ENCODE results near the gene SNX10. TPM values are rescaled to one million over a fixed set of nuclear protein-coding genes. Genes with fewer than 3 reads are reported as not detected.
"Not testable (repeated sequence)": the region's sequence is repeated elsewhere in the genome, so short reads cannot be mapped to it uniquely, and the experiment has no call there.

The SNX10 gene
- 1 to 10 TPM; 1.9 to 5.7 (median 4.7) TPM for total RNA-seq
- long read RNA-seq, donor 1, transcript SNX10-201 (7 exons, 2,546 nt) = major isoform, 10 of 12 reads
- long read RNA-seq, donor 1, partial matches to known transcripts = 1 of 12 reads
- long read RNA-seq, donor 1, other reads (novel, unspliced or antisense) = 1 of 12 reads
- long read RNA-seq, donor 2, partial matches to known transcripts = 6 of 8 reads
- long read RNA-seq, donor 2, other reads (novel, unspliced or antisense) = 1 of 8 reads

DNA sequence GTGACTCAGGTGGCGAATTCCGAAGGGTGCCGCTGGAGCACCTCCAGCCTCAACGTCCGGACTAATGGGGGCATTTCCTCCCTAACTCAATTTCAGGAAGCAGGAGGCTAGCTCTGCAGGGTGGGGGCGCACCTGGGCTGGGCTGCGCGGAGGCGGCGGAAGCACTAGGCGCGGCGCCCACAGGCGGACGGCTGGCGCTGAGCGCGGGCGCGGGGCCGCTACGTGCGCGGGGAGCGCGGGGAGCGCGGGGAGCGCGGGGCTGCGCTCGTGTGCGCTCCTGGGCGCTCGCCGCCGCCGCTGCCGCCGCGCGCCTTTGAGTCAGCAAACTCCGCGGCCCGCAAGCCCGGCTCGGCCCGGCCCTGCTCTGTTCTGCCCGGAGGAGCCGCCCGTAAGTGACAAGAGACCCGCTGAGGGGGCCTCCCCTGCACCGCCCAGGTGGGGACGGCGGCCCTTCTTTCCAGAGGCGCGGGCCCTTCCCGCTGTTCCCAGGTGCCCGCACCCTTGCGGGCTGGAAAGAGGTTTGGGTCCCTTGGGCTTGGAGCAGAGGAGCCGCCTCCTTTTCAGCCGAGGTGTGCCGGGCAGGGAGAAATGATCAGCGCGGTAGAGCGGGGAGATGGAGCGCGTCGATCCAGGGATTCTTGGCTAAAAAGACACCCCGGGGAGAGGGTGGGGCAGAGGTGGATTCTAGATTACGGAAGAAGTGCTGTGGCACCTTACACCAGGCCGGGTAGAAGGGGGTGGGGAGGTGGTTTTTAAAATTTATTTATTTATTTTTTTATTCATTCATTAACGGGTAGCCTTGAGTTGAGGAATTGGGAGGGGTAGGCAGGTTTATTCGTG is at the start of gene SNX10:
Gene SNX10, plus strand, starts transcription at position 164 of the 840 bp plus-strand sequence. CDS start 54,581 bp downstream, outside the sequence.
- DNase-seq = peak; percentile 69 to 84 (median 82)
- H3K36me3 ChIP-seq (ENCODE audit: low read depth) = no peaks in the 10 kb centered on the region

GRCh38 chr7:26245150-26245549 is 46.5 kb upstream of the SNX10 start:
- TF ChIP-seq CTCF (IDR thresholded peaks at IDR 0.05) = no peak
- DNase-seq = no peak
- H3K4me1 ChIP-seq (ENCODE audit: low read depth) = no peaks in the 10 kb centered on the region
- ATAC-seq = no peak
- no peak overlapping the region for H3K4me3 ChIP-seq
- no peaks in the 10 kb centered on the region for H3K36me3 ChIP-seq (ENCODE audit: low read depth)
- intact Hi-C loops (cut with DNase I, micrococcal nuclease) = no loop called here
- H3K9me3 ChIP-seq = no peaks in the 10 kb centered on the region

More for the DNA sequence above, at the start of gene SNX10:
- TF ChIP-seq CTCF (IDR thresholded peaks at IDR 0.05) = no peak
- Histone ChIP-seq H3K9me3 (no peaks in the 10 kb centered on the region), H3K4me3 (peak within 1 kb of the TSS; percentile 15), H3K4me1 (ENCODE audit: low read depth) (peaks cover 5% of the 10 kb centered on the region)
- intact Hi-C loops (cut with DNase I, micrococcal nuclease) = no loop called here
- peak; percentile 94 for ATAC-seq

DNA sequence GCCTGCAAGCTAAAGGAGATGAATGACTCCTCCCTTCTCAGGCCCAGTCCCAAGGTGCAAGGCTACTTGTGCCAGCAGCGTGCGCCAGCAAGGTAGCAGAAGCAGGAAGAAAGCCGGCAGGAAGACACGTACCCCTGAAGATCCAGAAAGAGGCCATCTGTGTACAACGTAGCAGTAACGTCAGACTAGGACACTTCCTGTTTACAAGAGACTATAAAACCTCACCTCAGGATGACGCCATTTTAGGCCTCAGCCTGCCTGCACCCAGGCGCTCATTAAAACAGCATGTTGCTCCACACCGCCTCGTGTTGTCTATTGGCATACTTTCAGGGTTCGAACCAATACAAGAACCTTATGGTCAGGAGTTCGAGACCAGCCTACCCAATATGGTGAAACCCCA is 41.4 kb upstream of the SNX10 start:
- Histone ChIP-seq H3K9me3 (no peaks in the 10 kb centered on the region), H3K4me1 (ENCODE audit: low read depth) (no peaks in the 10 kb centered on the region), H3K36me3 (ENCODE audit: low read depth) (no peaks in the 10 kb centered on the region), H3K4me3 (no peak overlapping the region)
- intact Hi-C loops (cut with DNase I, micrococcal nuclease) = no loop called here
- DNase-seq = no peak
- ATAC-seq = no peak
- no peak for TF ChIP-seq CTCF (IDR thresholded peaks at IDR 0.05)

- H3K36me3 ChIP-seq (ENCODE audit: low read depth); ATAC-seq; intact Hi-C loops (cut with DNase I, micrococcal nuclease); H3K4me3 ChIP-seq; DNase-seq; H3K4me1 ChIP-seq (ENCODE audit: low read depth); H3K9me3 ChIP-seq: not testable (repeated sequence)
Observed at GRCh38 chr7:26261866-26262265, 29.8 kb upstream of the SNX10 start.

- no peaks in the 10 kb centered on the region for H3K4me1 ChIP-seq (ENCODE audit: low read depth)
- no peaks in the 10 kb centered on the region for H3K36me3 ChIP-seq (ENCODE audit: low read depth)
- no peak for DNase-seq
- no peak for ATAC-seq
- no peak for TF ChIP-seq CTCF (IDR thresholded peaks at IDR 0.05)
- intact Hi-C loops (cut with DNase I, micrococcal nuclease) = no loop called here
- no peak overlapping the region for H3K4me3 ChIP-seq
- no peaks in the 10 kb centered on the region for H3K9me3 ChIP-seq
Observed at GRCh38 chr7:26265065-26265464, 26.6 kb upstream of the SNX10 start.

- Histone ChIP-seq H3K4me3 (no peak overlapping the region), H3K9me3 (no peaks in the 10 kb centered on the region), H3K36me3 (ENCODE audit: low read depth) (no peaks in the 10 kb centered on the region), H3K4me1 (ENCODE audit: low read depth) (no peaks in the 10 kb centered on the region)
- DNase-seq (no peak), ATAC-seq (no peak)
- no peak for TF ChIP-seq CTCF (IDR thresholded peaks at IDR 0.05)
- intact Hi-C loops (cut with DNase I, micrococcal nuclease) = no loop called here
Observed at GRCh38 chr7:26265499-26266075, 26.1 kb upstream of the SNX10 start.
